NOMO-1 (cell line): ENCODE measurements around the gene NLRX1.
A peak's percentile ranks its signal among the peaks of the same experiment; 100 is the strongest.
"Not testable (repeated sequence)": the region's sequence is repeated elsewhere in the genome, so short reads cannot be mapped to it uniquely, and the experiment has no call there.

ENCODE experiments used
- DNase-seq, 2 experiments: peaks; one replicate each; lab custom pipeline; 2025; ENCODE audit not compliant: unreplicated experiment in 2 of 2; lab: John Stamatoyannopoulos, UW

Gene NLRX1

GRCh38 chr11:119152604-119153003 is 15.9 kb upstream of the NLRX1 start:
- DNase-seq, result no peak

- DNase-seq, result no peak
These were observed 15.3 kb upstream of the NLRX1 start for GRCh38 chr11:119153049-119153818.

- DNase-seq, result no peak
These were observed 14.3 kb upstream of the NLRX1 start for GRCh38 chr11:119154178-119154577.

- DNase-seq, result peak; percentile 6 to 14
These were observed 12.6 kb upstream of the NLRX1 start for GRCh38 chr11:119155733-119156492.

- no peak for DNase-seq
These were observed 12.0 kb upstream of the NLRX1 start for GRCh38 chr11:119156496-119156895.

GRCh38 chr11:119157063-119157462 is 11.5 kb upstream of the NLRX1 start:
- no peak for DNase-seq

GRCh38 chr11:119158467-119158866 is 10.1 kb upstream of the NLRX1 start:
- DNase-seq, result no peak

- no peak for DNase-seq
These were observed 8.4 kb upstream of the NLRX1 start for GRCh38 chr11:119160151-119160550.

GRCh38 chr11:119161871-119162270 is 6.7 kb upstream of the NLRX1 start:
- no peak for DNase-seq

GRCh38 chr11:119166368-119167076 is 2.0 kb upstream of the NLRX1 start:
- no peak for DNase-seq

GRCh38 chr11:119167077-119167458 is 1.5 kb upstream of the NLRX1 start:
- DNase-seq, result not testable (repeated sequence)

- DNase-seq, result no peak
These were observed 592 bp upstream of the NLRX1 start for GRCh38 chr11:119167933-119168332.

- no peak for DNase-seq
These were observed 776 bp downstream of the NLRX1 start for GRCh38 chr11:119169282-119169719.

- peak in 1 of 2 experiments; percentile 12 for DNase-seq
These were observed 4.0 kb downstream of the NLRX1 start for GRCh38 chr11:119172513-119172912.

GRCh38 chr11:119173453-119173852 is 4.9 kb downstream of the NLRX1 start:
- DNase-seq, result no peak

- DNase-seq, result no peak
These were observed 7.1 kb downstream of the NLRX1 start for GRCh38 chr11:119175493-119176077.

- no peak for DNase-seq
These were observed 9.7 kb downstream of the NLRX1 start for GRCh38 chr11:119178166-119178680.

- DNase-seq, result no peak
These were observed 10.8 kb downstream of the NLRX1 start for GRCh38 chr11:119179342-119179741.

GRCh38 chr11:119179983-119180382 is 11.5 kb downstream of the NLRX1 start:
- DNase-seq, result no peak

GRCh38 chr11:119180729-119181676 is 12.5 kb downstream of the NLRX1 start:
- DNase-seq, result no peak
